OCI-LY1 (cell line): ENCODE results near the gene PNMA1.

Experiments used
- CTCF ChIP-seq: fragments of 200-600 bp; sonication (generic), shearing (Covaris generic); IDR thresholded peaks from 2 replicates; pipeline ENCODE4 v1.5.1; 2017; ENCODE audit warnings: mild to moderate bottlenecking, antibody characterized with exemption, low read length, moderate library complexity, mixed read lengths
- EZH2 ChIP-seq: fragments of 200-600 bp; sonication (generic), shearing (Covaris generic); IDR thresholded peaks from 2 replicates; pipeline ENCODE4 v1.8.0; 2017; ENCODE audit warnings: borderline replicate concordance, mixed run types, mild to moderate bottlenecking, antibody characterized with exemption, low read length, moderate library complexity, mixed read lengths

GRCh38 chr14:73720636-73721035 is 6.5 kb upstream of the PNMA1 start:
- no peak for TF ChIP-seq CTCF
- TF ChIP-seq EZH2 = no peak
